Measurements from ENCODE around the gene CAPZA2.

The CAPZA2 gene

GRCh38 chr7:116918704-116919103 is 56.3 kb downstream of the CAPZA2 start:
- TF ChIP-seq ESRRG (CRISPR knock-in tag; IDR thresholded peaks at IDR 0.05), result no peak
- TF ChIP-seq ZNF565 (CRISPR knock-in tag; conservative IDR thresholded peaks at IDR 0.05; ENCODE audit: low read depth), result no peak
- TF ChIP-seq PATZ1 (CRISPR knock-in tag; IDR thresholded peaks at IDR 0.05; ENCODE audit: borderline replicate concordance), result no peak
- TF ChIP-seq ZFP3 (CRISPR knock-in tag; IDR thresholded peaks at IDR 0.05), result no peak
- no peak for TF ChIP-seq PPARA (CRISPR knock-in tag; IDR thresholded peaks at IDR 0.05; ENCODE audit: borderline replicate concordance)
- no peak for TF ChIP-seq ZNF8 (CRISPR knock-in tag; IDR thresholded peaks at IDR 0.05)
- ATAC-seq, result peak; percentile 53

- ATAC-seq, result no peak
- no peak for TF ChIP-seq TOX (CRISPR knock-in tag; IDR thresholded peaks at IDR 0.05; ENCODE audit: borderline replicate concordance)
- TF ChIP-seq CSRNP3 (CRISPR knock-in tag; IDR thresholded peaks at IDR 0.05), result no peak
Observed at GRCh38 chr7:116920359-116920758, 58.0 kb downstream of the CAPZA2 start.

GRCh38 chr7:116922545-116922944 is 60.2 kb downstream of the CAPZA2 start:
- no peak for TF ChIP-seq TCF4 (CRISPR knock-in tag; IDR thresholded peaks at IDR 0.05; ENCODE audit: borderline replicate concordance)
- no peak for TF ChIP-seq ZNF8 (CRISPR knock-in tag; IDR thresholded peaks at IDR 0.05)
- no peak for TF ChIP-seq CREB5 (CRISPR knock-in tag; IDR thresholded peaks at IDR 0.05; ENCODE audit: low read depth)
- no peak for TF ChIP-seq ZNF565 (CRISPR knock-in tag; conservative IDR thresholded peaks at IDR 0.05; ENCODE audit: low read depth)
- TF ChIP-seq TOX (CRISPR knock-in tag; IDR thresholded peaks at IDR 0.05; ENCODE audit: borderline replicate concordance), result no peak
- TF ChIP-seq SNAI2 (CRISPR knock-in tag; IDR thresholded peaks at IDR 0.05), result no peak
- TF ChIP-seq OSR1 (CRISPR knock-in tag; IDR thresholded peaks at IDR 0.05), result no peak
- no peak for TF ChIP-seq ISL1 (CRISPR knock-in tag; IDR thresholded peaks at IDR 0.05)
- TF ChIP-seq ZNF70 (CRISPR knock-in tag; IDR thresholded peaks at IDR 0.05), result no peak
- no peak for ATAC-seq

GRCh38 chr7:116924741-116925140 is 62.4 kb downstream of the CAPZA2 start:
- ATAC-seq, result no peak
- no peak for TF ChIP-seq CSDC2 (CRISPR knock-in tag; IDR thresholded peaks at IDR 0.05)
- TF ChIP-seq CREB5 (CRISPR knock-in tag; IDR thresholded peaks at IDR 0.05; ENCODE audit: low read depth), result no peak

- no peak for ATAC-seq
- TF ChIP-seq ZNF8 (CRISPR knock-in tag; IDR thresholded peaks at IDR 0.05) (no peak), TOX (CRISPR knock-in tag; IDR thresholded peaks at IDR 0.05; ENCODE audit: borderline replicate concordance) (no peak)
Observed at GRCh38 chr7:116929021-116929420, 66.6 kb downstream of the CAPZA2 start.

GRCh38 chr7:116929914-116930913 is 67.8 kb downstream of the CAPZA2 start:
- ATAC-seq, result peak; percentile 96
- TF ChIP-seq GLIS3 (CRISPR knock-in tag; IDR thresholded peaks at IDR 0.05) (no peak), CSRNP3 (CRISPR knock-in tag; IDR thresholded peaks at IDR 0.05) (no peak), PPARA (CRISPR knock-in tag; IDR thresholded peaks at IDR 0.05; ENCODE audit: borderline replicate concordance) (no peak), PATZ1 (CRISPR knock-in tag; IDR thresholded peaks at IDR 0.05; ENCODE audit: borderline replicate concordance) (no peak), ZFP30 (CRISPR knock-in tag; IDR thresholded peaks at IDR 0.05) (no peak), ISL1 (CRISPR knock-in tag; IDR thresholded peaks at IDR 0.05) (no peak), TSHZ2 (CRISPR knock-in tag; IDR thresholded peaks at IDR 0.05) (no peak)

Measured in SK-N-SH treated with all-trans-retinoic acid at 6 μM for 48 hours (cell line).